ENCODE data around the gene SLAMF6. TPM values are rescaled to one million over a fixed set of nuclear protein-coding genes. Genes with fewer than 3 reads are reported as not detected.

Gene SLAMF6
- total RNA-seq = 1 to 10 TPM; 1.1 to 3.2 (median 2.6) TPM

GRCh38 chr1:160522622-160523345, at the start of gene SLAMF6:
Gene SLAMF6, minus strand, starts transcription at chr1:160523255. Its CDS starts 63 bp downstream, at chr1:160523192.
- no peak within 1 kb of the TSS for H3K27ac ChIP-seq
- intact Hi-C loops (cut with DNase I; ENCODE audit: low total_unique reads) = no loop called here
- DNase-seq (ENCODE audit: low spot score in 2 of 2) = no peak
- no peaks in the 10 kb centered on the region for H3K4me1 ChIP-seq
- TF ChIP-seq POLR2AphosphoS5 (IDR thresholded peaks at IDR 0.05) (no peak), POLR2A (IDR thresholded peaks at IDR 0.05) (no peak)
- H3K36me3 ChIP-seq = no peaks in the 10 kb centered on the region
- peaks cover 0 to 7% of the 10 kb centered on the region in 2 donors for H3K9me3 ChIP-seq
- peak within 1 kb of the TSS in 1 of 3 donors; percentile 7 for H3K4me3 ChIP-seq
- no peaks in the 10 kb centered on the region for H3K27me3 ChIP-seq

GRCh38 chr1:160570840-160571239, 47.8 kb upstream of the SLAMF6 start:
- no peaks in the 10 kb centered on the region for H3K9me3 ChIP-seq
- no peak for TF ChIP-seq POLR2AphosphoS5 (IDR thresholded peaks at IDR 0.05)
- TF ChIP-seq CTCF (IDR thresholded peaks at IDR 0.05) = no peak
- no peak for TF ChIP-seq POLR2A (IDR thresholded peaks at IDR 0.05)
- no peaks in the 10 kb centered on the region for H3K36me3 ChIP-seq
- no peak overlapping the region for H3K27ac ChIP-seq
- H3K27me3 ChIP-seq = no peaks in the 10 kb centered on the region
- no peaks in the 10 kb centered on the region for H3K4me1 ChIP-seq
- no peak for DNase-seq (ENCODE audit: low spot score in 2 of 2)
- H3K4me3 ChIP-seq = no peak overlapping the region
- intact Hi-C loops (cut with DNase I; ENCODE audit: low total_unique reads) = no loop called here

- H3K27ac ChIP-seq = no peak overlapping the region
- DNase-seq (ENCODE audit: low spot score in 2 of 2) = no peak
- TF ChIP-seq POLR2A (IDR thresholded peaks at IDR 0.05) (no peak), CTCF (IDR thresholded peaks at IDR 0.05) (no peak), POLR2AphosphoS5 (IDR thresholded peaks at IDR 0.05) (no peak)
- H3K4me1 ChIP-seq = no peaks in the 10 kb centered on the region
- no peaks in the 10 kb centered on the region for H3K36me3 ChIP-seq
- no peaks in the 10 kb centered on the region for H3K27me3 ChIP-seq
- H3K9me3 ChIP-seq = no peaks in the 10 kb centered on the region
- intact Hi-C loops (cut with DNase I; ENCODE audit: low total_unique reads) = no loop called here
- H3K4me3 ChIP-seq = no peak overlapping the region
Observed at GRCh38 chr1:160569806-160570205, 46.8 kb upstream of the SLAMF6 start.

- peaks cover 0 to 4% of the 10 kb centered on the region in 2 donors for H3K9me3 ChIP-seq
- H3K4me3 ChIP-seq = no peak overlapping the region
- H3K4me1 ChIP-seq = no peaks in the 10 kb centered on the region
- H3K36me3 ChIP-seq = no peaks in the 10 kb centered on the region
- DNase-seq (ENCODE audit: low spot score in 2 of 2) = no peak
- H3K27me3 ChIP-seq = no peaks in the 10 kb centered on the region
- no peak overlapping the region for H3K27ac ChIP-seq
- intact Hi-C loops (cut with DNase I; ENCODE audit: low total_unique reads) = no loop called here
- no peak for TF ChIP-seq POLR2A (IDR thresholded peaks at IDR 0.05)
- TF ChIP-seq CTCF (IDR thresholded peaks at IDR 0.05) = no peak
Observed at GRCh38 chr1:160567858-160568682, 45.0 kb upstream of the SLAMF6 start.

GRCh38 chr1:160567341-160567740, 44.3 kb upstream of the SLAMF6 start:
- DNase-seq (ENCODE audit: low spot score in 2 of 2) = no peak
- intact Hi-C loops (cut with DNase I; ENCODE audit: low total_unique reads) = no loop called here
- Histone ChIP-seq H3K4me3 (no peak overlapping the region), H3K27ac (no peak overlapping the region), H3K36me3 (no peaks in the 10 kb centered on the region), H3K9me3 (peaks cover 0 to 12% of the 10 kb centered on the region in 2 donors), H3K4me1 (no peaks in the 10 kb centered on the region), H3K27me3 (no peaks in the 10 kb centered on the region)
- TF ChIP-seq POLR2AphosphoS5 (IDR thresholded peaks at IDR 0.05) (no peak), POLR2A (IDR thresholded peaks at IDR 0.05) (no peak), CTCF (IDR thresholded peaks at IDR 0.05) (no peak)

Measured in breast epithelium (tissue), 4 donors.